ENCODE measurements around the gene ILK. TPM values are rescaled to one million over a fixed set of nuclear protein-coding genes. Genes with fewer than 3 reads are reported as not detected.
A peak's percentile ranks its signal among the peaks of the same experiment; 100 is the strongest.

ILK gene
- total RNA-seq, 1 experiment from 2014 or later, result 73.5 TPM

DNA sequence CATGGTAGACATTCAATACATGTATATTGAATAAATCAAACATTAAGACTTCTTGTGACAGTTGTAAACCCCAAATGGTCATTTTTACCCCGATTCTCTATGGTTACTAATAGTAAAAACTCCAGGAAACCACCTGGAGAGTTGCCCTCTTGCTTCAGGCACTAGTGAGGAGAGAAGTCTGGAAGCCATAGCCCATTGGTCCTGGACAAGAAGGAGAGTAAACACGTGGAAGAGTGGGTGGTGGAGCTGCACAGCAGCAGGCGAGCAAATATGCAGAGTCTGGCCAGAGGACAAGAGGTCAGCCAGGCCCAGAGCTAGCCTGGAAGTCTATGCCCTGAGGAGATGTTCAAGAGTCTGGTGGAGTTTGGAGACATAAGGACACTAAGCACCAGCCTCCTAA is 34.3 kb downstream of the ILK start:
- POLR2A ChIA-PET, result no interaction called here
- Histone ChIP-seq H3K27me3 (ENCODE audit: insufficient read depth, low read length) (no peaks in the 10 kb centered on the region), H3K79me2 (ENCODE audit: insufficient read depth, low read length) (no peaks in the 10 kb centered on the region), H3K9ac (ENCODE audit: low read length) (no peak overlapping the region), H4K20me1 (ENCODE audit: insufficient read depth) (no peaks in the 10 kb centered on the region), H2AFZ (ENCODE audit: low read depth, low read length, poor library complexity, severe bottlenecking) (no peak overlapping the region), H3K4me2 (ENCODE audit: low read length) (no peak overlapping the region), H3K9me2 (ENCODE audit: insufficient read depth) (no peaks in the 10 kb centered on the region), H3K4me1 (ENCODE audit: control insufficient read depth in 1 of 2, insufficient read depth in 2 of 2, low read length in 2 of 2) (peaks cover 6 to 14% of the 10 kb centered on the region in 2 experiments; a peak in 3 of 4 replicates), H3K36me3 (ENCODE audit: control insufficient read depth in 1 of 2, insufficient read depth in 2 of 2, low read length in 2 of 2) (no peaks in the 10 kb centered on the region), H3K4me3 (replicated peaks in 1 of 2; ENCODE audit: low read depth in 1 of 2, low read length in 2 of 2) (no peak overlapping the region), H3K9me3 (ENCODE audit: control insufficient read depth in 1 of 2, insufficient read depth in 1 of 2, low read depth in 1 of 2, low read length in 2 of 2) (no peaks in the 10 kb centered on the region), H3K27ac (ENCODE audit: low read depth, low read length) (no peak overlapping the region)
- intact Hi-C loops (cut with micrococcal nuclease), result no loop called here
- CTCF ChIA-PET, result no interaction called here
- ATAC-seq (peak; percentile 39; the same call in 1 of the 2 replicates), DNase-seq (ENCODE audit: low read depth, low spot score) (no peak)
- RAD21 ChIA-PET (ENCODE audit: low non-redundant PET in 1 of 2, low total read pairs in 2 of 2, uncharacterized antibody in 2 of 2, unreplicated experiment in 2 of 2), result no interaction called here
- TF ChIP-seq EZH2phosphoT487 (IDR thresholded peaks at IDR 0.05; ENCODE audit: borderline replicate concordance), result no peak
- no TSS peak for BruUV-seq (replicated peaks)

DNA sequence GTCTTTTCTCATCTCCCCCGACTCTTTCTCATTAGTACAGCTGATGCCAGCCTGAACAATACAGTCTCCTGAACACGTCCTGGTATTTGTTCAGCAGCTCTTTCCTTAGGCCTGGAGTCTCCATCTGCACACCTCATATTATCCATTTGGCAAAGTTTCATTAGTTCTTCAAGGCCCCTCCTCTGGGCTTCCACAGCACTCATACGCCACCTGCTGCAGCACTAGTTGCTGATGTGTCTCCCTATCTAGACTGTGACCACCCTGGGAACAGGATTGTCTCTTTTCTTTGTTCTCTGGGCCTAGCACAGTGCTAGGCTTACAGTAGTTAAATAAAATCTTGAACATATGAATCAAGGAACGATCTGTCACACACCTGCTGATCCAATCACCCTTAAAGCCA is 34.9 kb downstream of the ILK start:
- POLR2A ChIA-PET, result no interaction called here
- CTCF ChIA-PET, result interaction anchor here (1.0 kb wide), 1 partner anchor 259 kb away, joined by 3 read pairs; no protein-coding TSS in a partner anchor
- H3K9me2 ChIP-seq (ENCODE audit: insufficient read depth), result no peaks in the 10 kb centered on the region
- H3K27me3 ChIP-seq (ENCODE audit: insufficient read depth, low read length), result no peaks in the 10 kb centered on the region
- ATAC-seq (0 out of 2 replicates have a peak, but pooled peaks have one; percentile 12), DNase-seq (ENCODE audit: low read depth, low spot score) (no peak)
- TF ChIP-seq YY1 (IDR thresholded peaks at IDR 0.05; ENCODE audit: extremely low read depth, insufficient replicate concordance, low read depth, low read length), result no peak
- TF ChIP-seq, protein P1, sequence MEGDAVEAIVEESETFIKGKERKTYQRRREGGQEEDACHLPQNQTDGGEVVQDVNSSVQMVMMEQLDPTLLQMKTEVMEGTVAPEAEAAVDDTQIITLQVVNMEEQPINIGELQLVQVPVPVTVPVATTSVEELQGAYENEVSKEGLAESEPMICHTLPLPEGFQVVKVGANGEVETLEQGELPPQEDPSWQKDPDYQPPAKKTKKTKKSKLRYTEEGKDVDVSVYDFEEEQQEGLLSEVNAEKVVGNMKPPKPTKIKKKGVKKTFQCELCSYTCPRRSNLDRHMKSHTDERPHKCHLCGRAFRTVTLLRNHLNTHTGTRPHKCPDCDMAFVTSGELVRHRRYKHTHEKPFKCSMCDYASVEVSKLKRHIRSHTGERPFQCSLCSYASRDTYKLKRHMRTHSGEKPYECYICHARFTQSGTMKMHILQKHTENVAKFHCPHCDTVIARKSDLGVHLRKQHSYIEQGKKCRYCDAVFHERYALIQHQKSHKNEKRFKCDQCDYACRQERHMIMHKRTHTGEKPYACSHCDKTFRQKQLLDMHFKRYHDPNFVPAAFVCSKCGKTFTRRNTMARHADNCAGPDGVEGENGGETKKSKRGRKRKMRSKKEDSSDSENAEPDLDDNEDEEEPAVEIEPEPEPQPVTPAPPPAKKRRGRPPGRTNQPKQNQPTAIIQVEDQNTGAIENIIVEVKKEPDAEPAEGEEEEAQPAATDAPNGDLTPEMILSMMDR (IDR thresholded peaks at IDR 0.05 in 2 of 3, conservative IDR thresholded peaks at IDR 0.05 in 1 of 3; ENCODE audit: borderline replicate concordance in 1 of 3, insufficient read depth in 1 of 3, low read depth in 2 of 3, low read length in 2 of 3), result 0 out of 6 replicates have a peak, but pooled peaks of 1 of the 3 experiments have one; percentile 4
- RAD21 ChIA-PET (ENCODE audit: low non-redundant PET in 1 of 2, low total read pairs in 2 of 2, uncharacterized antibody in 2 of 2, unreplicated experiment in 2 of 2), result no interaction called here
- no TSS peak for BruUV-seq (replicated peaks)
- H3K9me3 ChIP-seq (ENCODE audit: control insufficient read depth in 1 of 2, insufficient read depth in 1 of 2, low read depth in 1 of 2, low read length in 2 of 2), result no peaks in the 10 kb centered on the region
- H3K9ac ChIP-seq (ENCODE audit: low read length), result no peak overlapping the region
- intact Hi-C loops (cut with micrococcal nuclease), result no loop called here
- no peak overlapping the region for H3K4me2 ChIP-seq (ENCODE audit: low read length)
- no peak overlapping the region for H3K27ac ChIP-seq (ENCODE audit: low read depth, low read length)
- H3K4me3 ChIP-seq (replicated peaks in 1 of 2; ENCODE audit: low read depth in 1 of 2, low read length in 2 of 2), result no peak overlapping the region
- H4K20me1 ChIP-seq (ENCODE audit: insufficient read depth), result no peaks in the 10 kb centered on the region
- H3K4me1 ChIP-seq (ENCODE audit: control insufficient read depth in 1 of 2, insufficient read depth in 2 of 2, low read length in 2 of 2), result peaks cover 6 to 14% of the 10 kb centered on the region in 2 experiments; a peak in 3 of 4 replicates
- no peaks in the 10 kb centered on the region for H3K79me2 ChIP-seq (ENCODE audit: insufficient read depth, low read length)
- no peak overlapping the region for H2AFZ ChIP-seq (ENCODE audit: low read depth, low read length, poor library complexity, severe bottlenecking)
- H3K36me3 ChIP-seq (ENCODE audit: control insufficient read depth in 1 of 2, insufficient read depth in 2 of 2, low read length in 2 of 2), result no peaks in the 10 kb centered on the region

Data from HCT116 (cell line).